GM12872 (cell line): Measurements from ENCODE around the gene PKIG.

Experiments used
- CTCF ChIP-seq: IDR thresholded peaks from 3 replicates; pipeline ENCODE4 v1.5.1; 2011; ENCODE audit warnings: low read depth, mild to moderate bottlenecking, low read length, moderate library complexity; ENCODE audit not compliant: insufficient read depth

PKIG gene

GRCh38 chr20:44583157-44583556 lies 778 bp downstream of the PKIG start:
- TF ChIP-seq CTCF = no peak

- TF ChIP-seq CTCF = 0 out of 3 replicates have a peak, but pooled peaks have one; percentile 22
These were observed 1.8 kb downstream of the PKIG start for GRCh38 chr20:44584162-44584561.

GRCh38 chr20:44585057-44585963 lies 2.9 kb downstream of the PKIG start:
- no peak for TF ChIP-seq CTCF

GRCh38 chr20:44586289-44586911 lies 4.0 kb downstream of the PKIG start:
- TF ChIP-seq CTCF = no peak

- TF ChIP-seq CTCF = no peak
These were observed 4.9 kb downstream of the PKIG start for GRCh38 chr20:44587035-44587980.

GRCh38 chr20:44589537-44589936 lies 7.2 kb downstream of the PKIG start:
- TF ChIP-seq CTCF = no peak
